ENCODE data around the gene PCED1A. TPM values are rescaled to one million over a fixed set of nuclear protein-coding genes. Genes with fewer than 3 reads are reported as not detected.

The PCED1A gene
- polyA plus RNA-seq, 3 donors, result 74.9 to 85.7 (median 76.3) TPM

Other genes with a start within 250 kb of the PCED1A start
- 100 to 1,000 TPM; 255 to 269 (median 258) TPM for gene NOP56, start 188.0 kb downstream of the PCED1A start, polyA plus RNA-seq (ENCODE audit: insufficient read length in 3 of 3)
- 100 to 1,000 TPM; 139 to 141 (median 141) TPM for gene IDH3B, start 176.4 kb downstream of the PCED1A start, polyA plus RNA-seq (ENCODE audit: insufficient read length in 3 of 3)
- 10 to 100 TPM; 33.5 to 36.8 (median 35.2) TPM for gene EBF4, start 147.9 kb downstream of the PCED1A start, polyA plus RNA-seq (ENCODE audit: insufficient read length in 3 of 3)
- gene CPXM1, start 40.0 kb downstream of the PCED1A start, polyA plus RNA-seq (ENCODE audit: insufficient read length in 3 of 3), result 100 to 1,000 TPM; 200 to 281 (median 252) TPM
- gene C20orf141, start 25.7 kb downstream of the PCED1A start, polyA plus RNA-seq (ENCODE audit: insufficient read length in 3 of 3), result not detected
- under 1 TPM in 1 of 3 donors, not detected in 2; 0.15 TPM for gene TMEM239, start 24.3 kb downstream of the PCED1A start, polyA plus RNA-seq (ENCODE audit: insufficient read length in 3 of 3)
- gene VPS16, start 90 bp upstream of the PCED1A start, polyA plus RNA-seq (ENCODE audit: insufficient read length in 3 of 3), result 10 to 100 TPM; 41.5 to 43.0 (median 42.5) TPM
- 10 to 100 TPM; 90.2 to 95.8 (median 93.9) TPM for gene PTPRA, start 32.8 kb upstream of the PCED1A start, polyA plus RNA-seq (ENCODE audit: insufficient read length in 3 of 3)
- 1 to 10 TPM in 2 of 3 donors, under 1 TPM in 1; 0.58 to 1.4 (median 1.0) TPM for gene GNRH2, start 203.0 kb upstream of the PCED1A start, polyA plus RNA-seq (ENCODE audit: insufficient read length in 3 of 3)
- 10 to 100 TPM; 63.5 to 81.1 (median 70.7) TPM for gene MRPS26, start 205.4 kb upstream of the PCED1A start, polyA plus RNA-seq (ENCODE audit: insufficient read length in 3 of 3)
- 1 to 10 TPM in 1 of 3 donors, under 1 TPM in 2; 0.81 to 1.0 (median 0.83) TPM for gene OXT, start 231.0 kb upstream of the PCED1A start, polyA plus RNA-seq (ENCODE audit: insufficient read length in 3 of 3)
- under 1 TPM in 2 of 3 donors, not detected in 1; 0.34 to 0.47 TPM for gene AVP, start 244.1 kb upstream of the PCED1A start, polyA plus RNA-seq (ENCODE audit: insufficient read length in 3 of 3)

All from renal pelvis (tissue), 3 donors.